GM10847 (cell line): ENCODE results near the gene PLCH2.
A peak's percentile ranks its signal among the peaks of the same experiment; 100 is the strongest.

Experiments used
- POLR2A ChIP-seq: IDR thresholded peaks from 2 replicates; pipeline ENCODE4 v1.6.1; 2011; ENCODE audit not compliant: insufficient read length; ENCODE audit errors: extremely low read depth

PLCH2 gene

GRCh38 chr1:2519029-2519685 is 43.1 kb downstream of the PLCH2 start:
- no peak for TF ChIP-seq POLR2A

- no peak for TF ChIP-seq POLR2A
These were observed 43.6 kb downstream of the PLCH2 start for GRCh38 chr1:2519729-2520128.

GRCh38 chr1:2520206-2520605 is 44.1 kb downstream of the PLCH2 start:
- no peak for TF ChIP-seq POLR2A

GRCh38 chr1:2520806-2521205 is 44.7 kb downstream of the PLCH2 start:
- TF ChIP-seq POLR2A = no peak

- TF ChIP-seq POLR2A = no peak
These were observed 46.1 kb downstream of the PLCH2 start for GRCh38 chr1:2522230-2522629.

GRCh38 chr1:2523191-2523890 is 47.3 kb downstream of the PLCH2 start:
- TF ChIP-seq POLR2A = no peak

GRCh38 chr1:2523891-2524609 is 48.0 kb downstream of the PLCH2 start:
- TF ChIP-seq POLR2A = no peak

GRCh38 chr1:2525572-2525919 is 49.5 kb downstream of the PLCH2 start:
- no peak for TF ChIP-seq POLR2A

- peak; percentile 70 for TF ChIP-seq POLR2A
These were observed 50.1 kb downstream of the PLCH2 start, which contains the start of gene PANK4 for GRCh38 chr1:2525920-2526823. Gene PANK4, minus strand, starts transcription at chr1:2526596. Its CDS starts 9 bp downstream, at chr1:2526587.

- no peak for TF ChIP-seq POLR2A
These were observed 50.9 kb downstream of the PLCH2 start for GRCh38 chr1:2526824-2527555.

GRCh38 chr1:2527556-2527860 is 51.4 kb downstream of the PLCH2 start:
- no peak for TF ChIP-seq POLR2A

GRCh38 chr1:2528016-2528415 is 51.9 kb downstream of the PLCH2 start:
- no peak for TF ChIP-seq POLR2A

GRCh38 chr1:2528611-2528965 is 52.5 kb downstream of the PLCH2 start:
- no peak for TF ChIP-seq POLR2A

GRCh38 chr1:2528966-2529783 is 53.1 kb downstream of the PLCH2 start:
- no peak for TF ChIP-seq POLR2A
